WTC11 (cell line): ENCODE data around the gene MAPT. TPM values are rescaled to one million over a fixed set of nuclear protein-coding genes. Genes with fewer than 3 reads are reported as not detected.

Source experiments
- ATAC-seq: fragments of 200-7000 bp; cut with Tn5 transposase; 2 replicates; pipeline ENCODE4 v1.10.0; 2021; ENCODE audit warnings: mild to moderate bottlenecking, moderate library complexity
- CTCF ChIA-PET: fragments of 300-600 bp; sonication (Branson Sonifier 250); formaldehyde crosslinking; loops from one replicate; lab custom pipeline; 2021; ENCODE audit warnings: antibody characterized with exemption; lab: Charles Lee
- POLR2A ChIA-PET: fragments of 350-600 bp; sonication (Branson Sonifier 250); formaldehyde crosslinking; loops from one replicate; lab custom pipeline; 2021; ENCODE audit warnings: antibody characterized with exemption; lab: Charles Lee
- DNase-seq: peaks from one replicate; pipeline ENCODE4 v3.0.0; 2021; ENCODE audit warnings: low spot score
- H3K27ac Mint-ChIP-seq: 2 replicates; pipeline ENCODE4 v1.8.0; 2021; ENCODE audit warnings: mixed read lengths
- H3K27me3 Mint-ChIP-seq: 2 replicates; pipeline ENCODE4 v1.8.0; 2021; ENCODE audit warnings: low read depth, mild to moderate bottlenecking, moderate library complexity, mixed read lengths
- H3K36me3 Mint-ChIP-seq: 2 replicates; pipeline ENCODE4 v1.8.0; 2021; ENCODE audit warnings: mixed read lengths
- H3K4me1 Mint-ChIP-seq: 2 replicates; pipeline ENCODE4 v1.8.0; 2022; ENCODE audit warnings: mixed read lengths
- H3K4me3 Mint-ChIP-seq: 2 replicates; pipeline ENCODE4 v1.8.0; 2021; ENCODE audit warnings: mild to moderate bottlenecking, moderate library complexity, mixed read lengths
- H3K9me3 Mint-ChIP-seq: 2 replicates; pipeline ENCODE4 v1.8.0; 2021; ENCODE audit warnings: mixed read lengths
- E2F1 ChIP-seq: sonication (generic); formaldehyde crosslinking; IDR thresholded peaks from 2 replicates; pipeline ENCODE4 v1.8.0; 2022; ENCODE audit warnings: mild to moderate bottlenecking, missing genetic modification reagents
- ERG ChIP-seq: fragments of 250-450 bp; sonication (Bioruptor Pico); IDR thresholded peaks from 2 replicates; pipeline ENCODE4 v1.8.0; 2021; ENCODE audit warnings: mild to moderate bottlenecking
- GRHL2 ChIP-seq: fragments of 250-450 bp; sonication (Bioruptor Pico); IDR thresholded peaks from 2 replicates; pipeline ENCODE4 v1.8.0; 2022; ENCODE audit warnings: mild to moderate bottlenecking, moderate library complexity; ENCODE audit not compliant: insufficient replicate concordance, severe bottlenecking
- HMGA2 ChIP-seq: fragments of 250-450 bp; sonication (Bioruptor Pico); IDR thresholded peaks from 2 replicates; pipeline ENCODE4 v1.4.0; 2021; ENCODE audit warnings: mild to moderate bottlenecking, moderate library complexity
- IRF2 ChIP-seq: sonication (generic); formaldehyde crosslinking; IDR thresholded peaks from 2 replicates; pipeline ENCODE4 v1.8.0; 2022; ENCODE audit warnings: low read depth, missing genetic modification reagents, borderline replicate concordance
- MXD4 ChIP-seq: fragments of 250-450 bp; sonication (Bioruptor Pico); IDR thresholded peaks from 2 replicates; pipeline ENCODE4 v1.8.0; 2021; ENCODE audit warnings: mild to moderate bottlenecking, moderate library complexity, borderline replicate concordance
- NFYB ChIP-seq: sonication (generic); formaldehyde crosslinking; conservative IDR thresholded peaks from 2 replicates; pipeline ENCODE4 v1.8.0; 2022; ENCODE audit warnings: low read depth, missing genetic modification reagents
- OVOL2 ChIP-seq: fragments of 250-450 bp; sonication (Bioruptor Pico); IDR thresholded peaks from 2 replicates; pipeline ENCODE4 v1.9.0; 2021; ENCODE audit warnings: mild to moderate bottlenecking, borderline replicate concordance
- SMAD3 ChIP-seq: sonication (generic); formaldehyde crosslinking; IDR thresholded peaks from 2 replicates; pipeline ENCODE4 v1.8.0; 2022; ENCODE audit warnings: missing genetic modification reagents, mild to moderate bottlenecking, borderline replicate concordance
- SP1 ChIP-seq: sonication (generic); formaldehyde crosslinking; conservative IDR thresholded peaks from 2 replicates; pipeline ENCODE4 v1.8.1; 2022; ENCODE audit warnings: missing genetic modification reagents
- ZNF121 ChIP-seq: sonication (generic); formaldehyde crosslinking; IDR thresholded peaks from 2 replicates; pipeline ENCODE4 v1.8.0; 2023; ENCODE audit warnings: missing genetic modification reagents
- ZNF396 ChIP-seq: fragments of 250-450 bp; sonication (Bioruptor Pico); IDR thresholded peaks from 2 replicates; pipeline ENCODE4 v1.8.0; 2021; ENCODE audit warnings: mild to moderate bottlenecking, moderate library complexity, borderline replicate concordance
- ZNF416 ChIP-seq: fragments of 250-450 bp; sonication (Bioruptor Pico); IDR thresholded peaks from 2 replicates; pipeline ENCODE4 v1.9.0; 2021; ENCODE audit warnings: mild to moderate bottlenecking, inconsistent platforms
- ZNF532 ChIP-seq: fragments of 250-450 bp; sonication (Bioruptor Pico); IDR thresholded peaks from 2 replicates; pipeline ENCODE4 v1.9.0; 2021; ENCODE audit warnings: mild to moderate bottlenecking, borderline replicate concordance
- ZNF671 ChIP-seq: fragments of 250-450 bp; sonication (Bioruptor Pico); IDR thresholded peaks from 2 replicates; pipeline ENCODE4 v1.8.0; 2021; ENCODE audit warnings: mild to moderate bottlenecking
- total RNA-seq: library from RNA; stranded (reverse); gene quantifications from 3 replicates; pipeline ENCODE4 v1.2.3, GENCODE V29; 2021
- TF ChIP-seq, protein P1 (sequence below): sonication (generic); formaldehyde crosslinking; IDR thresholded peaks from 2 replicates; pipeline ENCODE4 v1.8.0; 2022; ENCODE audit warnings: missing genetic modification reagents
- TF ChIP-seq, protein P2 (sequence below): fragments of 250-450 bp; sonication (Bioruptor Pico); IDR thresholded peaks from 2 replicates; pipeline ENCODE4 v1.9.0; 2021; ENCODE audit warnings: mild to moderate bottlenecking

The MAPT gene
- total RNA-seq, 1 experiment from 2014 or later, result 2.2 TPM

DNA sequence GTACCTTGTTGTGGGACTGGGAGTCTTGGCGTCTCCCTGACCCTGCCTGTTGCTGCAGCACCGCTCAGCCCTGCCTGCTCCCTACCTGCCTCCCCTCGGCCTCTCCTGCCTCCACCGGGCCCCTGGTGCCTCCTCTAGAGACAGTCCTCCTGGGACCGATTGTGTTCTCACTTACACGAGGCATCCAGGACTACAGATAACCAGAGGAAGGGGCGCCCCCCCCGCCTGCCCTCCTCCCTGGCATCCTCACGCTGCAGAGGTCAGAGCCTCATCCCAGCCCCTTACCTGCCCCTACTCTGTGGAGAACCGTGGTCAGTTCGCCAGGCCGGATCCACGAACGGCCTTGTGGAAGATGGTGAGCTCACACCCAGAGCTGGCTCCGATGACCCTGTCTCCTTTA is 24.8 kb downstream of the MAPT start:
- ATAC-seq (no peak), DNase-seq (no peak)
- CTCF ChIA-PET, result interaction anchor here (0.9 to 2.3 kb wide), 7 partner anchors 12 to 126 kb away, joined by 3 to 9 read pairs (median 4); no protein-coding TSS in a partner anchor
- H3K27ac Mint-ChIP-seq, result no peak overlapping the region
- H3K4me1 Mint-ChIP-seq, result no peaks in the 10 kb centered on the region
- no peaks in the 10 kb centered on the region for H3K9me3 Mint-ChIP-seq
- TF ChIP-seq ZNF416 (CRISPR knock-in tag) (no peak), GRHL2 (CRISPR knock-in tag) (no peak), HMGA2 (no peak), ZNF532 (CRISPR knock-in tag) (no peak), E2F1 (CRISPR knock-in tag) (no peak), ZNF671 (CRISPR knock-in tag) (no peak), ZNF396 (no peak), IRF2 (CRISPR knock-in tag) (no peak), SP1 (no peak), NFYB (CRISPR knock-in tag) (no peak), MXD4 (CRISPR knock-in tag) (no peak), ERG (CRISPR knock-in tag) (no peak), ZNF121 (CRISPR knock-in tag) (no peak), SMAD3 (no peak), OVOL2 (CRISPR knock-in tag) (no peak)
- TF ChIP-seq, protein P1, sequence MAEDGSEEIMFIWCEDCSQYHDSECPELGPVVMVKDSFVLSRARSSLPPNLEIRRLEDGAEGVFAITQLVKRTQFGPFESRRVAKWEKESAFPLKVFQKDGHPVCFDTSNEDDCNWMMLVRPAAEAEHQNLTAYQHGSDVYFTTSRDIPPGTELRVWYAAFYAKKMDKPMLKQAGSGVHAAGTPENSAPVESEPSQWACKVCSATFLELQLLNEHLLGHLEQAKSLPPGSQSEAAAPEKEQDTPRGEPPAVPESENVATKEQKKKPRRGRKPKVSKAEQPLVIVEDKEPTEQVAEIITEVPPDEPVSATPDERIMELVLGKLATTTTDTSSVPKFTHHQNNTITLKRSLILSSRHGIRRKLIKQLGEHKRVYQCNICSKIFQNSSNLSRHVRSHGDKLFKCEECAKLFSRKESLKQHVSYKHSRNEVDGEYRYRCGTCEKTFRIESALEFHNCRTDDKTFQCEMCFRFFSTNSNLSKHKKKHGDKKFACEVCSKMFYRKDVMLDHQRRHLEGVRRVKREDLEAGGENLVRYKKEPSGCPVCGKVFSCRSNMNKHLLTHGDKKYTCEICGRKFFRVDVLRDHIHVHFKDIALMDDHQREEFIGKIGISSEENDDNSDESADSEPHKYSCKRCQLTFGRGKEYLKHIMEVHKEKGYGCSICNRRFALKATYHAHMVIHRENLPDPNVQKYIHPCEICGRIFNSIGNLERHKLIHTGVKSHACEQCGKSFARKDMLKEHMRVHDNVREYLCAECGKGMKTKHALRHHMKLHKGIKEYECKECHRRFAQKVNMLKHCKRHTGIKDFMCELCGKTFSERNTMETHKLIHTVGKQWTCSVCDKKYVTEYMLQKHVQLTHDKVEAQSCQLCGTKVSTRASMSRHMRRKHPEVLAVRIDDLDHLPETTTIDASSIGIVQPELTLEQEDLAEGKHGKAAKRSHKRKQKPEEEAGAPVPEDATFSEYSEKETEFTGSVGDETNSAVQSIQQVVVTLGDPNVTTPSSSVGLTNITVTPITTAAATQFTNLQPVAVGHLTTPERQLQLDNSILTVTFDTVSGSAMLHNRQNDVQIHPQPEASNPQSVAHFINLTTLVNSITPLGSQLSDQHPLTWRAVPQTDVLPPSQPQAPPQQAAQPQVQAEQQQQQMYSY (CRISPR knock-in tag), result no peak
- TF ChIP-seq, protein P2, sequence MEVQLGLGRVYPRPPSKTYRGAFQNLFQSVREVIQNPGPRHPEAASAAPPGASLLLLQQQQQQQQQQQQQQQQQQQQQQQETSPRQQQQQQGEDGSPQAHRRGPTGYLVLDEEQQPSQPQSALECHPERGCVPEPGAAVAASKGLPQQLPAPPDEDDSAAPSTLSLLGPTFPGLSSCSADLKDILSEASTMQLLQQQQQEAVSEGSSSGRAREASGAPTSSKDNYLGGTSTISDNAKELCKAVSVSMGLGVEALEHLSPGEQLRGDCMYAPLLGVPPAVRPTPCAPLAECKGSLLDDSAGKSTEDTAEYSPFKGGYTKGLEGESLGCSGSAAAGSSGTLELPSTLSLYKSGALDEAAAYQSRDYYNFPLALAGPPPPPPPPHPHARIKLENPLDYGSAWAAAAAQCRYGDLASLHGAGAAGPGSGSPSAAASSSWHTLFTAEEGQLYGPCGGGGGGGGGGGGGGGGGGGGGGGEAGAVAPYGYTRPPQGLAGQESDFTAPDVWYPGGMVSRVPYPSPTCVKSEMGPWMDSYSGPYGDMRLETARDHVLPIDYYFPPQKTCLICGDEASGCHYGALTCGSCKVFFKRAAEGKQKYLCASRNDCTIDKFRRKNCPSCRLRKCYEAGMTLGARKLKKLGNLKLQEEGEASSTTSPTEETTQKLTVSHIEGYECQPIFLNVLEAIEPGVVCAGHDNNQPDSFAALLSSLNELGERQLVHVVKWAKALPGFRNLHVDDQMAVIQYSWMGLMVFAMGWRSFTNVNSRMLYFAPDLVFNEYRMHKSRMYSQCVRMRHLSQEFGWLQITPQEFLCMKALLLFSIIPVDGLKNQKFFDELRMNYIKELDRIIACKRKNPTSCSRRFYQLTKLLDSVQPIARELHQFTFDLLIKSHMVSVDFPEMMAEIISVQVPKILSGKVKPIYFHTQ (CRISPR knock-in tag), result no peak
- H3K4me3 Mint-ChIP-seq, result no peak overlapping the region
- H3K36me3 Mint-ChIP-seq, result no peaks in the 10 kb centered on the region
- no peaks in the 10 kb centered on the region for H3K27me3 Mint-ChIP-seq
- POLR2A ChIA-PET, result no interaction called here
